GM23338 (cell line): ENCODE measurements around the gene MOB3B.

ENCODE experiments used
- CTCF ChIP-seq, 2 experiments: fragments of 200-600 bp in 1 of 2; sonication (generic) in 1 of 2; conservative IDR thresholded peaks; 2 replicates each; pipeline versions ENCODE4 v1.5.1 to v1.6.1; 2016 to 2017; ENCODE audit warnings: antibody characterized with exemption in 2 of 2, low read depth in 2 of 2, mild to moderate bottlenecking in 2 of 2, moderate library complexity in 1 of 2
- EZH2 ChIP-seq: fragments of 200-600 bp; sonication (generic); IDR thresholded peaks from one replicate; pipeline ENCODE4 v1.8.0; 2017; ENCODE audit warnings: antibody characterized with exemption, mild to moderate bottlenecking, low read depth; ENCODE audit not compliant: unreplicated experiment
- EZH2phosphoT487 ChIP-seq: fragments of 200-600 bp; sonication (generic); IDR thresholded peaks from one replicate; pipeline ENCODE4 v1.8.1; 2018; ENCODE audit warnings: antibody characterized with exemption; ENCODE audit not compliant: unreplicated experiment
- JUNB ChIP-seq: IDR thresholded peaks from one replicate; pipeline ENCODE4 v1.6.1; 2016; ENCODE audit warnings: antibody characterized with exemption; ENCODE audit not compliant: unreplicated experiment

DNA sequence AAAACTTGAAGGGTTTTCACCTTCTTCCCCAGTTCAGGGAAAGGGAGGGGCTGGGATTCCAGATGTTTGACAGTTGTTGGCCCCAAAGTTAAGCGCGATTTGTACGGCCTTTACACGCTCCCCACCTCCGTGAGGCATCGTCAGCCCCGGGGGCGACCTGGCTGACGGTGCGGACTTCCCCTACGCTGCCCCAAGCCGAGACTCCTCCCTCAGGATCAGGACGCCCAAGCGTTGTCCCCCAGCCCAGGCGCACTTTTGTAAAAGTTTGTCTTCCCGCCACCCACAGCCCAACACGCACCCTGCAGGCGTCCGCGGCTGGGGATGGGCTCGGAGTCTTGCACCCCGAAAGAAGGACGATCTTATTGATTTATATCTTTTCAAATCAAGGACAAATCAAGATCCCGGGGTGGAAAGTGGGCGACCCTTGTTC, 713 bp downstream of the MOB3B start:
- TF ChIP-seq CTCF (conservative IDR thresholded peaks at IDR 0.05; ENCODE audit: low read depth in 2 of 2) (no peak), EZH2phosphoT487 (no peak), JUNB (no peak), EZH2 (no peak)
